ENCODE data around the gene CXorf65. TPM values are rescaled to one million over a fixed set of nuclear protein-coding genes. Genes with fewer than 3 reads are reported as not detected.

CXorf65 gene
- total and polyA plus RNA-seq, 4 donors = not detected

- Histone ChIP-seq H3K4me3 (ENCODE audit: low read depth, low read length) (peak overlapping the region; percentile 62), H3K36me3 (ENCODE audit: control insufficient read depth, insufficient read depth, low read length) (peaks cover 9% of the 10 kb centered on the region), H3K9me3 (ENCODE audit: control insufficient read depth, insufficient read depth, low read length) (no peaks in the 10 kb centered on the region), H3K27ac (ENCODE audit: low read depth, low read length) (no peak overlapping the region), H3K27me3 (ENCODE audit: control insufficient read depth, insufficient read depth, low read length) (no peaks in the 10 kb centered on the region), H3K4me1 (ENCODE audit: control insufficient read depth, insufficient read depth, low read length) (peaks cover 11% of the 10 kb centered on the region)
- whole genome bisulfite sequencing (ENCODE audit: insufficient coverage) = 34% methylated on average over 8 of the region's 9 CpGs
- no peak for DNase-seq (ENCODE audit: low read depth in 4 of 6, low spot score in 6 of 6)
Observed at GRCh38 chrX:71096760-71097032, 9.8 kb downstream of the CXorf65 start.

GRCh38 chrX:71095981-71096759, 10.4 kb downstream of the CXorf65 start:
- no peaks in the 10 kb centered on the region for H3K9me3 ChIP-seq (ENCODE audit: control insufficient read depth, insufficient read depth, low read length)
- WGBS (ENCODE audit: insufficient coverage) = 14% methylated on average over 46 of the region's 46 CpGs
- peaks cover 5% of the 10 kb centered on the region for H3K36me3 ChIP-seq (ENCODE audit: control insufficient read depth, insufficient read depth, low read length)
- no peaks in the 10 kb centered on the region for H3K27me3 ChIP-seq (ENCODE audit: control insufficient read depth, insufficient read depth, low read length)
- peaks cover 11% of the 10 kb centered on the region for H3K4me1 ChIP-seq (ENCODE audit: control insufficient read depth, insufficient read depth, low read length)
- no peak for DNase-seq (ENCODE audit: low read depth in 4 of 6, low spot score in 6 of 6)
- H3K27ac ChIP-seq (ENCODE audit: low read depth, low read length) = peak overlapping the region; percentile 53
- peak overlapping the region; percentile 62 for H3K4me3 ChIP-seq (ENCODE audit: low read depth, low read length)

GRCh38 chrX:71095555-71095980, 11.0 kb downstream of the CXorf65 start, which contains the start of gene FOXO4:
Gene FOXO4, plus strand, starts transcription at chrX:71095851. Its CDS starts 678 bp downstream, at chrX:71096529.
- Histone ChIP-seq H3K36me3 (ENCODE audit: control insufficient read depth, insufficient read depth, low read length) (peaks cover under 1% of the 10 kb centered on the region), H3K4me1 (ENCODE audit: control insufficient read depth, insufficient read depth, low read length) (peaks cover 11% of the 10 kb centered on the region), H3K27ac (ENCODE audit: low read depth, low read length) (peak within 1 kb of the TSS; percentile 53), H3K27me3 (ENCODE audit: control insufficient read depth, insufficient read depth, low read length) (no peaks in the 10 kb centered on the region), H3K4me3 (ENCODE audit: low read depth, low read length) (peak within 1 kb of the TSS; percentile 62), H3K9me3 (ENCODE audit: control insufficient read depth, insufficient read depth, low read length) (no peaks in the 10 kb centered on the region)
- peak; percentile 58 to 96 (median 78) for DNase-seq (ENCODE audit: low read depth in 4 of 6, low spot score in 6 of 6)
- WGBS (ENCODE audit: insufficient coverage) = 3% methylated on average over 25 of the region's 29 CpGs

- Histone ChIP-seq H3K4me3 (ENCODE audit: low read depth, low read length) (peak overlapping the region; percentile 62), H3K27ac (ENCODE audit: low read depth, low read length) (no peak overlapping the region), H3K4me1 (ENCODE audit: control insufficient read depth, insufficient read depth, low read length) (peaks cover 11% of the 10 kb centered on the region), H3K27me3 (ENCODE audit: control insufficient read depth, insufficient read depth, low read length) (no peaks in the 10 kb centered on the region), H3K36me3 (ENCODE audit: control insufficient read depth, insufficient read depth, low read length) (no peaks in the 10 kb centered on the region), H3K9me3 (ENCODE audit: control insufficient read depth, insufficient read depth, low read length) (no peaks in the 10 kb centered on the region)
- 45% methylated on average over 4 of the region's 6 CpGs for WGBS (ENCODE audit: insufficient coverage)
- DNase-seq (ENCODE audit: low read depth in 4 of 6, low spot score in 6 of 6) = no peak
Observed at GRCh38 chrX:71095033-71095432, 11.5 kb downstream of the CXorf65 start.

DNA sequence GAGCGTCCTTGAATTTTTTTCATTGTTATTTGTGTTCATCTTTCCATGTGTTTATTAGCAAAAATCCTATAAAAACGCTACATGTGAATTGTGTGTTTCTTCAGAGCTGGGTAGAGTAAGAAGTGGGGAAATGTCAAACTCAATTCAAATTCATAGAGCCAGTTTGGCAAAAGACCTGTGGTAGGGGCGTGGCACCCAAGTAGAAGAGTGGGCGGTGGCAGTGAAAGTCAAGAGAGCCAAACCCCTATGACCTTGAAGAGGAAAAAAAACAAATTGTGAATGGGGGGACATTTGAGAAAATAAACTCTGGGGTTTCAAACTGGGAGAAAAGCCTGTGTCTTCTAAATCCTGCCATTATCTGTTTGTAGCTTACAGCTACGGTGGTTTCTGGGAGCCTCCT, 15.3 kb downstream of the CXorf65 start:
- no peaks in the 10 kb centered on the region for H3K27me3 ChIP-seq (ENCODE audit: control insufficient read depth, insufficient read depth, low read length)
- 62% methylated on average over 2 of the region's 5 CpGs for WGBS (ENCODE audit: insufficient coverage)
- peaks cover under 1% of the 10 kb centered on the region for H3K4me1 ChIP-seq (ENCODE audit: control insufficient read depth, insufficient read depth, low read length)
- no peaks in the 10 kb centered on the region for H3K36me3 ChIP-seq (ENCODE audit: control insufficient read depth, insufficient read depth, low read length)
- H3K9me3 ChIP-seq (ENCODE audit: control insufficient read depth, insufficient read depth, low read length) = no peaks in the 10 kb centered on the region
- DNase-seq (ENCODE audit: low read depth in 4 of 6, low spot score in 6 of 6) = no peak
- no peak overlapping the region for H3K27ac ChIP-seq (ENCODE audit: low read depth, low read length)
- H3K4me3 ChIP-seq (ENCODE audit: low read depth, low read length) = no peak overlapping the region

- peak overlapping the region; percentile 25 for H3K27ac ChIP-seq (ENCODE audit: low read depth, low read length)
- DNase-seq (ENCODE audit: low read depth in 4 of 6, low spot score in 6 of 6) = no peak
- no peak overlapping the region for H3K4me3 ChIP-seq (ENCODE audit: low read depth, low read length)
- no peaks in the 10 kb centered on the region for H3K9me3 ChIP-seq (ENCODE audit: control insufficient read depth, insufficient read depth, low read length)
- H3K4me1 ChIP-seq (ENCODE audit: control insufficient read depth, insufficient read depth, low read length) = no peaks in the 10 kb centered on the region
- H3K36me3 ChIP-seq (ENCODE audit: control insufficient read depth, insufficient read depth, low read length) = no peaks in the 10 kb centered on the region
- no peaks in the 10 kb centered on the region for H3K27me3 ChIP-seq (ENCODE audit: control insufficient read depth, insufficient read depth, low read length)
- 69% methylated on average over 2 of the region's 4 CpGs for WGBS (ENCODE audit: insufficient coverage)
Observed at GRCh38 chrX:71085900-71086299, 20.6 kb downstream of the CXorf65 start.

- WGBS (ENCODE audit: insufficient coverage) = 92% methylated on average over 4 of the region's 4 CpGs
- DNase-seq (ENCODE audit: low read depth in 4 of 6, low spot score in 6 of 6) = no peak
- H3K27ac ChIP-seq (ENCODE audit: low read depth, low read length) = no peak overlapping the region
- no peaks in the 10 kb centered on the region for H3K9me3 ChIP-seq (ENCODE audit: control insufficient read depth, insufficient read depth, low read length)
- H3K36me3 ChIP-seq (ENCODE audit: control insufficient read depth, insufficient read depth, low read length) = no peaks in the 10 kb centered on the region
- no peaks in the 10 kb centered on the region for H3K27me3 ChIP-seq (ENCODE audit: control insufficient read depth, insufficient read depth, low read length)
- no peaks in the 10 kb centered on the region for H3K4me1 ChIP-seq (ENCODE audit: control insufficient read depth, insufficient read depth, low read length)
- no peak overlapping the region for H3K4me3 ChIP-seq (ENCODE audit: low read depth, low read length)
Observed at GRCh38 chrX:71082822-71083221, 23.7 kb downstream of the CXorf65 start.

- no peaks in the 10 kb centered on the region for H3K9me3 ChIP-seq (ENCODE audit: control insufficient read depth, insufficient read depth, low read length)
- DNase-seq (ENCODE audit: low read depth in 4 of 6, low spot score in 6 of 6) = no peak
- 90% methylated on average over 4 of the region's 5 CpGs for WGBS (ENCODE audit: insufficient coverage)
- no peak overlapping the region for H3K4me3 ChIP-seq (ENCODE audit: low read depth, low read length)
- no peaks in the 10 kb centered on the region for H3K36me3 ChIP-seq (ENCODE audit: control insufficient read depth, insufficient read depth, low read length)
- H3K27ac ChIP-seq (ENCODE audit: low read depth, low read length) = no peak overlapping the region
- H3K27me3 ChIP-seq (ENCODE audit: control insufficient read depth, insufficient read depth, low read length) = no peaks in the 10 kb centered on the region
- H3K4me1 ChIP-seq (ENCODE audit: control insufficient read depth, insufficient read depth, low read length) = no peaks in the 10 kb centered on the region
Observed at GRCh38 chrX:71082124-71082647, 24.4 kb downstream of the CXorf65 start.

GRCh38 chrX:71081330-71082123, 25.0 kb downstream of the CXorf65 start:
- H3K9me3 ChIP-seq (ENCODE audit: control insufficient read depth, insufficient read depth, low read length) = no peaks in the 10 kb centered on the region
- H3K36me3 ChIP-seq (ENCODE audit: control insufficient read depth, insufficient read depth, low read length) = no peaks in the 10 kb centered on the region
- H3K27me3 ChIP-seq (ENCODE audit: control insufficient read depth, insufficient read depth, low read length) = no peaks in the 10 kb centered on the region
- WGBS (ENCODE audit: insufficient coverage) = no CpG with 5 or more reads among the region's 3 CpGs
- no peak overlapping the region for H3K27ac ChIP-seq (ENCODE audit: low read depth, low read length)
- no peak overlapping the region for H3K4me3 ChIP-seq (ENCODE audit: low read depth, low read length)
- DNase-seq (ENCODE audit: low read depth in 4 of 6, low spot score in 6 of 6) = no peak
- H3K4me1 ChIP-seq (ENCODE audit: control insufficient read depth, insufficient read depth, low read length) = no peaks in the 10 kb centered on the region
